ENCODE data around the gene LEMD2.

DNA sequence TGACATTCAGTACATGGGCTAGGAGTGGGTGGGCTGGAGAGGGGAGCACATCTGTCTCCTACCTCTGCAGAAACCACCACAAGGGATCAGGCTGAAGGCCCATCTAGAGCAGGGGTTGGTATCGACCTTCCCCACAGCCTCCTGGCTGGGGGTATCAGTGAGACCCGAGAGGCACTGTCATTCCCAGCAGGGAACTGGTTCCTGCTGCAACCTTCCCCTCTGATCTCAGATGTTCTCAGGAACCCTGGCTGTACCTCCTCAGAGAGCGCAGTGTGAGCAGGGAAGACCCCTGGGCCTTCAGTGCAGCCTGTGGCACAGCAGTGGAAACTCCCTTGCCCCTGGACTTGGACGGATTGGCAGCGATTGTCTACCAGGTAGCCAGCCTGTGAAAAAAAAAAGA lies 50.1 kb downstream of the LEMD2 start:
- no peak for TF ChIP-seq CTCF (IDR thresholded peaks at IDR 0.05)
- no peak for TF ChIP-seq POLR2A (IDR thresholded peaks at IDR 0.05)

Measured in heart left ventricle (tissue), 13 donors.